ENCODE results near the gene MYRIP. TPM values are rescaled to one million over a fixed set of nuclear protein-coding genes. Genes with fewer than 3 reads are reported as not detected.

MYRIP gene
- total and polyA plus RNA-seq, 4 donors: 0.98 to 11.7 (median 6.8) TPM

GRCh38 chr3:39977058-39977794 lies 167.8 kb downstream of the MYRIP start:
- H3K27ac ChIP-seq (ENCODE audit: low read depth in 1 of 2, low read length in 2 of 2): no peak overlapping the region
- H3K36me3 ChIP-seq (ENCODE audit: control insufficient read depth in 4 of 4, insufficient read depth in 3 of 4, low read depth in 1 of 4, low read length in 3 of 4): no peaks in the 10 kb centered on the region
- H3K4me1 ChIP-seq (ENCODE audit: control insufficient read depth in 4 of 4, insufficient read depth in 4 of 4, low read length in 3 of 4): no peaks in the 10 kb centered on the region
- no peak overlapping the region for H3K4me3 ChIP-seq (ENCODE audit: low read depth in 1 of 3, low read length in 3 of 3)
- H3K9me3 ChIP-seq (ENCODE audit: control insufficient read depth in 4 of 4, low read length in 3 of 4): no peaks in the 10 kb centered on the region
- TF ChIP-seq, protein P1, sequence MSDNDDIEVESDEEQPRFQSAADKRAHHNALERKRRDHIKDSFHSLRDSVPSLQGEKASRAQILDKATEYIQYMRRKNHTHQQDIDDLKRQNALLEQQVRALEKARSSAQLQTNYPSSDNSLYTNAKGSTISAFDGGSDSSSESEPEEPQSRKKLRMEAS (IDR thresholded peaks at IDR 0.05): no peak
- no peak for TF ChIP-seq EGR1 (IDR thresholded peaks at IDR 0.05; ENCODE audit: low read depth in 2 of 2)
- no peak for TF ChIP-seq RXRA (IDR thresholded peaks at IDR 0.05)
- TF ChIP-seq TAF1 (conservative IDR thresholded peaks at IDR 0.05): no peak
- no peak for TF ChIP-seq CTCF (IDR thresholded peaks at IDR 0.05; ENCODE audit: low read depth, low read length, missing input control)
- TF ChIP-seq GABPA (IDR thresholded peaks at IDR 0.05 in 1 of 2, conservative IDR thresholded peaks at IDR 0.05 in 1 of 2): no peak
- no peak for TF ChIP-seq HNF4A (conservative IDR thresholded peaks at IDR 0.05)
- TF ChIP-seq FOXA2 (IDR thresholded peaks at IDR 0.05): no peak
- no peak for TF ChIP-seq FOXA1 (IDR thresholded peaks at IDR 0.05)
- TF ChIP-seq, protein P2, sequence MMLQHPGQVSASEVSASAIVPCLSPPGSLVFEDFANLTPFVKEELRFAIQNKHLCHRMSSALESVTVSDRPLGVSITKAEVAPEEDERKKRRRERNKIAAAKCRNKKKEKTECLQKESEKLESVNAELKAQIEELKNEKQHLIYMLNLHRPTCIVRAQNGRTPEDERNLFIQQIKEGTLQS (IDR thresholded peaks at IDR 0.05): no peak
- no peak for TF ChIP-seq RAD21 (IDR thresholded peaks at IDR 0.05)
- TF ChIP-seq REST (IDR thresholded peaks at IDR 0.05): no peak
- TF ChIP-seq SP1 (IDR thresholded peaks at IDR 0.05): no peak
- no peaks in the 10 kb centered on the region for H3K27me3 ChIP-seq (ENCODE audit: control insufficient read depth in 4 of 4, insufficient read depth in 4 of 4, low read length in 3 of 4)
- H3K9ac ChIP-seq (ENCODE audit: low read depth in 1 of 2, low read length in 2 of 2): no peak overlapping the region
- DNase-seq (ENCODE audit: low spot score): no peak
- WGBS: 80% methylated on average over 6 of the region's 6 CpGs

GRCh38 chr3:39978308-39978707 lies 168.9 kb downstream of the MYRIP start:
- WGBS: 68% methylated on average over 3 of the region's 3 CpGs
- no peak for DNase-seq (ENCODE audit: low spot score)
- Histone ChIP-seq H3K27ac (ENCODE audit: low read depth in 1 of 2, low read length in 2 of 2) (no peak overlapping the region), H3K36me3 (ENCODE audit: control insufficient read depth in 4 of 4, insufficient read depth in 3 of 4, low read depth in 1 of 4, low read length in 3 of 4) (no peaks in the 10 kb centered on the region), H3K4me1 (ENCODE audit: control insufficient read depth in 4 of 4, insufficient read depth in 4 of 4, low read length in 3 of 4) (peaks cover 0 to 2% (median 0%) of the 10 kb centered on the region in 4 donors), H3K9me3 (ENCODE audit: control insufficient read depth in 4 of 4, low read length in 3 of 4) (no peaks in the 10 kb centered on the region), H3K4me3 (ENCODE audit: low read depth in 1 of 3, low read length in 3 of 3) (no peak overlapping the region), H3K9ac (ENCODE audit: low read depth in 1 of 2, low read length in 2 of 2) (no peak overlapping the region), H3K27me3 (ENCODE audit: control insufficient read depth in 4 of 4, insufficient read depth in 4 of 4, low read length in 3 of 4) (no peaks in the 10 kb centered on the region)
- peak; percentile 54 for TF ChIP-seq NR2F2 (IDR thresholded peaks at IDR 0.05)
- no peak for TF ChIP-seq CTCF (IDR thresholded peaks at IDR 0.05; ENCODE audit: low read depth, low read length, missing input control)

Data from liver (tissue), 9 donors.